Smooth muscle cell (in vitro differentiated cells): Measurements from ENCODE around the gene KCNMA1. TPM values are rescaled to one million over a fixed set of nuclear protein-coding genes. Genes with fewer than 3 reads are reported as not detected.

Experiments used
- DNase-seq: peaks from one replicate; lab custom pipeline; 2025; ENCODE audit not compliant: unreplicated experiment; lab: John Stamatoyannopoulos, UW
- H2AFZ ChIP-seq: fragments of 200-600 bp; sonication (generic); 2 replicates; pipeline ENCODE4 v1.6.0; 2016; ENCODE audit warnings: antibody characterized with exemption, low read depth, mild to moderate bottlenecking
- H3F3A ChIP-seq: fragments of 200-600 bp; sonication (generic); 2 replicates; pipeline ENCODE4 v1.6.0; 2017; ENCODE audit warnings: antibody characterized with exemption, low read depth
- H3K27ac ChIP-seq: fragments of 200-600 bp; sonication (generic); 2 replicates; pipeline ENCODE4 v1.5.1; 2016; ENCODE audit warnings: low read depth, mild to moderate bottlenecking
- H3K27me3 ChIP-seq: fragments of 200-600 bp; sonication (generic); 2 replicates; pipeline ENCODE4 v1.6.1; 2016; ENCODE audit warnings: low read depth, mild to moderate bottlenecking
- H3K36me3 ChIP-seq: fragments of 200-600 bp; sonication (generic); 2 replicates; pipeline ENCODE4 v1.5.1; 2016; ENCODE audit warnings: low read depth
- H3K4me1 ChIP-seq: fragments of 200-600 bp; sonication (generic); 2 replicates; pipeline ENCODE4 v1.5.1; 2016; ENCODE audit warnings: low read depth
- H3K4me2 ChIP-seq: fragments of 200-600 bp; sonication (generic); 2 replicates; pipeline ENCODE4 v1.6.0; 2016; ENCODE audit warnings: mild to moderate bottlenecking
- H3K4me3 ChIP-seq: fragments of 200-600 bp; sonication (generic); 2 replicates; pipeline ENCODE4 v1.5.1; 2016; ENCODE audit warnings: mild to moderate bottlenecking
- H3K79me2 ChIP-seq: fragments of 200-600 bp; sonication (generic); 2 replicates; pipeline ENCODE4 v1.6.0; 2016; ENCODE audit warnings: low read depth, mild to moderate bottlenecking
- H3K9ac ChIP-seq: fragments of 200-600 bp; sonication (generic); 2 replicates; pipeline ENCODE4 v1.6.0; 2016; ENCODE audit warnings: low read depth
- H3K9me3 ChIP-seq: fragments of 200-600 bp; sonication (generic); replicated peaks from 2 replicates; pipeline ENCODE4 v1.5.1; 2016; ENCODE audit warnings: low read depth
- H4K20me1 ChIP-seq: fragments of 200-600 bp; sonication (generic); 2 replicates; pipeline ENCODE4 v1.6.0; 2016; ENCODE audit warnings: low read depth
- WGBS: methylation state at CpG from one replicate; pipeline ENCODE4 v1.1.7; 2016; ENCODE audit warnings: low lambda C conversion rate; 5-methylcytosine and 5-hydroxymethylcytosine counted together
- polyA plus RNA-seq: library from polyadenylated mRNA; unstranded; fragments of >200 nt; fragmentation: Nextera tagmentation; extraction: Ambion mirVana; gene quantifications from 2 replicates; pipeline ENCODE4 v1.2.1, GENCODE V29; 2016
- total RNA-seq: library from RNA; depleted of rRNA; stranded (reverse); fragments of >200 nt; gene quantifications from 2 replicates; pipeline ENCODE4 v1.2.3, GENCODE V29; 2014
- TF ChIP-seq, protein P1 (sequence below): fragments of 200-600 bp; sonication (generic); IDR thresholded peaks from 2 replicates; pipeline ENCODE4 v1.5.1; 2017; ENCODE audit warnings: borderline replicate concordance, mild to moderate bottlenecking, antibody characterized with exemption; ENCODE audit not compliant: insufficient read depth, poor library complexity, severe bottlenecking

KCNMA1 gene
- 13.5 and 23.4 TPM in 2 replicates for total RNA-seq
- polyA plus RNA-seq: 9.1 and 25.5 TPM in 2 replicates

DNA sequence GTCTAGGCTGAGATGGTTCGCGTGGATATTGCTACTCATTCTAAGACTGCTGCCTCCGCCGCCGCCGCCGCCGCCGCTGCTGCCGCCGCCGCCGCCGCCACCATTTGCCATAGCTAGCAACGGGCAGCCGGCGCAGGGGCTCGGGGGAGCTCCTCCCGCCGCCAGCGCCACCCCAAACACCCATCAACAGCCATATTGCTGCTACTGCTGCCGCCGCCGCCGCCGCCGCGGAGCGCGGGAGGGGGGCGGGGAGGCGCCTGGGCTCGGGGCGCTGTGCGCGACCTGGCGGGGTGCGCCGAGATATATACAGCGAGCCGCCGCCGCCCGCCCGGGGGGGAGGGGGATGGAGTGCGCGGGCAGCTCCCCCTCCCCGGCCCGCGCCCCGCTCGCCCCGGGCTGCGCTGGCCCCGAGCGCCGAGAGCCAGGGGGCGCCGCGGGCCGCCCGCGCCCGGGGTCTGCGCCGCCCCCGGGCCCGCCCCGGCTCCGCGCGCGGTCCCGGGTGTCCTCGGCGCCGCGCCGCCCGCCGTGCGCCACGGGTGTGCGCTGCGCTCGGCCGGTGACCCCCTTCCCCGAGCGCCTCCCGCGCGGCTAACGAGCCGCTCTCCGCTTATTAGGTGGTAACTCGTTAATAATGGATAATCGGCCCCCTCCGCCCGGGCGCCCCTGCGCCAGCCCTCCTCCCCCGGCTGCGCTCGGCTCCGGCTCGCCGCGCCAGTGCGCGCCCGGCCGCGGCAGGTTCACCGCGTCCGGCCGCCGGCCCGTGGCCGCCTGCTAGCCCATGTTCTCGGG is at the start of gene KCNMA1:
Gene KCNMA1, minus strand, starts transcription at position 277 of the 789 bp plus-strand sequence.
- H4K20me1 ChIP-seq: no peaks in the 10 kb centered on the region
- H3K79me2 ChIP-seq: no peaks in the 10 kb centered on the region
- H3K36me3 ChIP-seq: no peaks in the 10 kb centered on the region
- DNase-seq: no peak
- peak within 1 kb of the TSS; percentile 69 for H2AFZ ChIP-seq
- H3K4me3 ChIP-seq: peak within 1 kb of the TSS; percentile 70
- H3K9ac ChIP-seq: no peak within 1 kb of the TSS
- WGBS: 2% methylated on average over 47 of the region's 121 CpGs
- H3K27ac ChIP-seq: no peak within 1 kb of the TSS
- H3F3A ChIP-seq: no peaks in the 10 kb centered on the region
- H3K4me2 ChIP-seq: peak within 1 kb of the TSS; percentile 96
- H3K4me1 ChIP-seq: peaks cover 23% of the 10 kb centered on the region
- TF ChIP-seq, protein P1, sequence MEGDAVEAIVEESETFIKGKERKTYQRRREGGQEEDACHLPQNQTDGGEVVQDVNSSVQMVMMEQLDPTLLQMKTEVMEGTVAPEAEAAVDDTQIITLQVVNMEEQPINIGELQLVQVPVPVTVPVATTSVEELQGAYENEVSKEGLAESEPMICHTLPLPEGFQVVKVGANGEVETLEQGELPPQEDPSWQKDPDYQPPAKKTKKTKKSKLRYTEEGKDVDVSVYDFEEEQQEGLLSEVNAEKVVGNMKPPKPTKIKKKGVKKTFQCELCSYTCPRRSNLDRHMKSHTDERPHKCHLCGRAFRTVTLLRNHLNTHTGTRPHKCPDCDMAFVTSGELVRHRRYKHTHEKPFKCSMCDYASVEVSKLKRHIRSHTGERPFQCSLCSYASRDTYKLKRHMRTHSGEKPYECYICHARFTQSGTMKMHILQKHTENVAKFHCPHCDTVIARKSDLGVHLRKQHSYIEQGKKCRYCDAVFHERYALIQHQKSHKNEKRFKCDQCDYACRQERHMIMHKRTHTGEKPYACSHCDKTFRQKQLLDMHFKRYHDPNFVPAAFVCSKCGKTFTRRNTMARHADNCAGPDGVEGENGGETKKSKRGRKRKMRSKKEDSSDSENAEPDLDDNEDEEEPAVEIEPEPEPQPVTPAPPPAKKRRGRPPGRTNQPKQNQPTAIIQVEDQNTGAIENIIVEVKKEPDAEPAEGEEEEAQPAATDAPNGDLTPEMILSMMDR: no peak
- no peaks in the 10 kb centered on the region for H3K9me3 ChIP-seq
- peaks cover 61% of the 10 kb centered on the region for H3K27me3 ChIP-seq

DNA sequence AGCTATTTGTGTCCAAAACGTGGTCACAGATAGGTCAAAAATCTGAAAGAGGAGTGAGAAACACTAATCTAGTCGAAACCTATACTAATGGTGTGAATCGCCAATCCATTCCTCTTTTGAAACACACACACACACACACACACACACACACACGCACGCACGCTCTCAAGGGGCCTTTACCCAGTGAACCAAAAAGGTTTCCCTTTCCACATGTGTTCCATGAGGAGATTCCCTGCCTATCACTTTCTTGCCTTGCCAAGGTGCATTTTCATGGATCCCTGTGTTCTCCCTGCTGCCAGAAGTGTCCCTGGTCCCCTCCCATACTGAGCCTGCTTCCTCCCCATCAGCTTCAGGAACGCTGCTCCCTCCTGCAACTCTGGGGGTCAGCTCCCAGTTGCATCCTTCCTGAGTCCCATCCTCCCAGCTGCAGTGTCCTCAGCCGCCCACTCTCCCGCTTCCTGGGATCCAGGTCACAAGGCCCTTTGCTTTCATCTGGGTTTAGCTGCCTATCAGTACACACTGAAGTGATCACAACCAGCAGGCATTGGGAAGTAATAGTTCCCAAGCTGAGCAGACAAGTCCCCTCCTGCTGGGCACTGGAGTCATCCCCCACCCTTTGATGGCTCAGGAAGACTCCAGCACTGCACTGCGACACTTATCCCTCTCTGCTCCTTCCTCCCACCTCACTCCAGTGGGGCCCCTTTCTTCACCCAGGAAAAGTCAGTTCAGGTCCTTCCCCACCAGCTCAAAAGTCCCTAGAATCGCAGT is 49.2 kb upstream of the KCNMA1 start:
- Histone ChIP-seq H3K27me3 (peaks cover 17% of the 10 kb centered on the region), H3K36me3 (no peaks in the 10 kb centered on the region), H3K4me2 (no peak overlapping the region), H3K27ac (no peak overlapping the region), H3F3A (no peaks in the 10 kb centered on the region), H3K9ac (no peak overlapping the region), H3K79me2 (no peaks in the 10 kb centered on the region), H4K20me1 (no peaks in the 10 kb centered on the region), H3K4me3 (no peak overlapping the region), H3K4me1 (peaks cover 8% of the 10 kb centered on the region), H2AFZ (no peak overlapping the region), H3K9me3 (no peaks in the 10 kb centered on the region)
- WGBS: 86% methylated on average over 11 of the region's 11 CpGs
- TF ChIP-seq, protein P1: no peak
- DNase-seq: no peak

DNA sequence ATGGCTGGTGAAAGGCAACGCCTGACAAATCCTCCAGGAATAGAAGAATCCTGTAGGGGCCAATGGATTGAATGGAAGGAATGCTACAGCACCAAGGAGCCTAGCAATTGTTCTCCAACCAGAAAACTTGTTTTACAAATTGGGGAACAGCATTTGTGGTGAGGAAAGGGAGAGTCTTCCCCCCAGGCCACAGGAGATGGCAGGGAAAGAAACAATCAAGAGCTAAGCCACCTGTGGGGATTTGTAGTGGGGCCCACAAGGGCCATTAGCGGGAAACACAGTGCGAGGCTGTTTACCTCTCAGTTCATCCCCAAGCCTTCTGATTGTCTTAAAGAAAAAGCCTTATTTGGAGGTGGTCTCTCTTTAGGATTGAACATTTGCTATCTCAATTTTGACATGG is 48.5 kb upstream of the KCNMA1 start:
- H3K27me3 ChIP-seq: peaks cover 17% of the 10 kb centered on the region
- no peaks in the 10 kb centered on the region for H3K36me3 ChIP-seq
- H3K9ac ChIP-seq: no peak overlapping the region
- no peaks in the 10 kb centered on the region for H3K79me2 ChIP-seq
- H3K4me3 ChIP-seq: no peak overlapping the region
- no peak overlapping the region for H3K4me2 ChIP-seq
- H4K20me1 ChIP-seq: no peaks in the 10 kb centered on the region
- H3K9me3 ChIP-seq: no peaks in the 10 kb centered on the region
- peaks cover 8% of the 10 kb centered on the region for H3K4me1 ChIP-seq
- TF ChIP-seq, protein P1: no peak
- no peak overlapping the region for H3K27ac ChIP-seq
- DNase-seq: no peak
- no peak overlapping the region for H2AFZ ChIP-seq
- 74% methylated on average over 3 of the region's 3 CpGs for WGBS
- no peaks in the 10 kb centered on the region for H3F3A ChIP-seq
